PC-9 (cell line): ENCODE data around the gene CTNND2. TPM values are rescaled to one million over a fixed set of nuclear protein-coding genes. Genes with fewer than 3 reads are reported as not detected.

Experiments
- BruUV-seq: library from RNA; stranded (reverse); fragments of 400-500 nt; replicated peaks from 2 replicates; lab custom pipeline; 2021; lab: Mats Ljungman, UMichigan
- CTCF ChIA-PET: fragments of 300-600 bp; sonication (Branson Sonifier 250); formaldehyde crosslinking; loops from one replicate; lab custom pipeline; 2022; ENCODE audit warnings: antibody characterized with exemption; lab: Charles Lee
- POLR2A ChIA-PET: fragments of 300-600 bp; sonication (Branson Sonifier 250); formaldehyde crosslinking; loops from one replicate; lab custom pipeline; 2022; ENCODE audit warnings: antibody characterized with exemption; ENCODE audit not compliant: unreplicated experiment; lab: Charles Lee
- DNase-seq, 2 experiments: peaks; one replicate each; pipeline versions ENCODE4 v3.0.0 to v3.0.0-alpha.2; 2015 to 2022; ENCODE audit warnings: mixed read lengths in 1 of 2
- H2AFZ ChIP-seq: fragments of 200-600 bp; sonication (generic); 2 replicates; pipeline ENCODE4 v1.8.1; 2017; ENCODE audit warnings: antibody characterized with exemption
- H3F3A ChIP-seq: fragments of 200-600 bp; sonication (generic); 2 replicates; pipeline ENCODE4 v1.8.1; 2017; ENCODE audit warnings: antibody characterized with exemption, mild to moderate bottlenecking, low read depth; ENCODE audit not compliant: insufficient read depth
- H3K27ac ChIP-seq: fragments of 200-600 bp; sonication (generic); 2 replicates; pipeline ENCODE4 v1.6.1; 2016; ENCODE audit warnings: mixed run types
- H3K27me3 ChIP-seq: fragments of 200-600 bp; sonication (generic); 2 replicates; pipeline ENCODE4 v1.6.1; 2016; ENCODE audit warnings: low read depth, mixed run types; ENCODE audit not compliant: insufficient read depth
- H3K36me3 ChIP-seq: fragments of 200-600 bp; sonication (generic); 2 replicates; pipeline ENCODE4 v1.6.1; 2016; ENCODE audit warnings: low read depth, mixed run types
- H3K4me1 ChIP-seq: fragments of 200-600 bp; sonication (generic); replicated peaks from 2 replicates; pipeline ENCODE4 v1.6.1; 2016; ENCODE audit warnings: mixed run types; ENCODE audit not compliant: insufficient read depth
- H3K4me2 ChIP-seq: fragments of 200-600 bp; sonication (generic); 2 replicates; pipeline ENCODE4 v1.6.1; 2017; ENCODE audit warnings: mixed run types
- H3K4me3 ChIP-seq: fragments of 200-600 bp; sonication (generic); 2 replicates; pipeline ENCODE4 v1.6.1; 2016; ENCODE audit warnings: mixed run types
- H3K79me2 ChIP-seq: fragments of 200-600 bp; sonication (generic); 2 replicates; pipeline ENCODE4 v1.6.1; 2017; ENCODE audit warnings: low read depth, mixed run types
- H3K9me2 ChIP-seq: fragments of 200-600 bp; sonication (generic); 2 replicates; pipeline ENCODE4 v1.8.1; 2017; ENCODE audit warnings: mild to moderate bottlenecking; ENCODE audit not compliant: insufficient read depth
- H3K9me3 ChIP-seq: fragments of 200-600 bp; sonication (generic); 2 replicates; pipeline ENCODE4 v1.8.1; 2016; ENCODE audit warnings: low read depth; ENCODE audit not compliant: insufficient read depth
- H4K20me1 ChIP-seq: fragments of 200-600 bp; sonication (generic); 2 replicates; pipeline ENCODE4 v1.8.1; 2017; ENCODE audit not compliant: insufficient read depth
- CTCF ChIP-seq: fragments of 200-600 bp; sonication (generic); conservative IDR thresholded peaks from 2 replicates; pipeline ENCODE4 v1.6.1; 2017; ENCODE audit warnings: mixed run types, antibody characterized with exemption, mild to moderate bottlenecking, moderate library complexity
- EZH2 ChIP-seq: fragments of 200-600 bp; sonication (generic); IDR thresholded peaks from 2 replicates; pipeline ENCODE4 v1.8.0; 2017; ENCODE audit warnings: antibody characterized with exemption, low read depth
- intact Hi-C: fragments of 100-400 bp; cut with micrococcal nuclease; formaldehyde crosslinking; loops from one replicate; pipeline ENCODE4 v1.10.0; 2022; ENCODE audit not compliant: unreplicated experiment
- total RNA-seq: library from RNA; stranded (reverse); gene quantifications from 2 replicates; pipeline ENCODE4 v1.2.3, GENCODE V29; 2021

CTNND2 gene
- total RNA-seq, 1 experiment from 2014 or later = not detected

- Histone ChIP-seq H3K27ac (no peak overlapping the region), H3K36me3 (no peaks in the 10 kb centered on the region), H3K27me3 (peaks cover 14% of the 10 kb centered on the region; the same call in 1 of the 2 replicates), H3K9me3 (no peaks in the 10 kb centered on the region), H3K4me1 (no peaks in the 10 kb centered on the region), H4K20me1 (no peaks in the 10 kb centered on the region), H2AFZ (no peak overlapping the region), H3K9me2 (no peaks in the 10 kb centered on the region), H3K4me3 (no peak overlapping the region), H3K4me2 (no peak overlapping the region), H3K79me2 (no peaks in the 10 kb centered on the region), H3F3A (no peaks in the 10 kb centered on the region)
- ChIA-PET CTCF (no interaction called here), POLR2A (no interaction called here)
- no TSS peak for BruUV-seq
- no peak for DNase-seq
- intact Hi-C loops = no loop called here
- TF ChIP-seq EZH2 (no peak), CTCF (no peak)
These were observed 394.5 kb downstream of the CTNND2 start for GRCh38 chr5:11509793-11510192.

- CTCF ChIA-PET = no interaction called here
- H3K9me3 ChIP-seq = no peaks in the 10 kb centered on the region
- BruUV-seq = no TSS peak
These were observed 396.9 kb downstream of the CTNND2 start for GRCh38 chr5:11507156-11507910.

GRCh38 chr5:11504886-11505193, 399.4 kb downstream of the CTNND2 start:
- Histone ChIP-seq H3K27ac (no peak overlapping the region), H3K4me1 (no peaks in the 10 kb centered on the region), H3K27me3 (peaks cover 15% of the 10 kb centered on the region; the same call in 1 of the 2 replicates), H2AFZ (no peak overlapping the region), H3K9me3 (no peaks in the 10 kb centered on the region), H3F3A (no peaks in the 10 kb centered on the region), H3K4me3 (no peak overlapping the region), H3K4me2 (no peak overlapping the region), H4K20me1 (no peaks in the 10 kb centered on the region), H3K9me2 (no peaks in the 10 kb centered on the region), H3K79me2 (no peaks in the 10 kb centered on the region), H3K36me3 (no peaks in the 10 kb centered on the region)
- ChIA-PET CTCF (no interaction called here), POLR2A (no interaction called here)
- intact Hi-C loops = no loop called here
- no peak for TF ChIP-seq CTCF
- TF ChIP-seq EZH2 = no peak
- DNase-seq = no peak
- BruUV-seq = no TSS peak

More at GRCh38 chr5:11507156-11507910, 396.9 kb downstream of the CTNND2 start:
- intact Hi-C loops = no loop called here
- TF ChIP-seq CTCF (no peak), EZH2 (no peak)
- POLR2A ChIA-PET = no interaction called here
- no peaks in the 10 kb centered on the region for H3K79me2 ChIP-seq
- H3K4me1 ChIP-seq = no peaks in the 10 kb centered on the region
- H4K20me1 ChIP-seq = no peaks in the 10 kb centered on the region
- H3F3A ChIP-seq = no peaks in the 10 kb centered on the region
- no peaks in the 10 kb centered on the region for H3K36me3 ChIP-seq
- DNase-seq = no peak
- H3K9me2 ChIP-seq = no peaks in the 10 kb centered on the region
- peaks cover 14% of the 10 kb centered on the region; the same call in 1 of the 2 replicates for H3K27me3 ChIP-seq
- H3K27ac ChIP-seq = no peak overlapping the region
- no peak overlapping the region for H3K4me2 ChIP-seq
- H3K4me3 ChIP-seq = no peak overlapping the region
- 0 out of 2 replicates have a peak overlapping the region, but pooled peaks have one; percentile 34 for H2AFZ ChIP-seq
